Trophoblast cell (in vitro differentiated cells and primary cell): ENCODE measurements around the gene TMEM270.

ENCODE experiments used
- DNase-seq, 2 donors: peaks; one replicate each; pipeline ENCODE4 v3.0.0-alpha.2; 2016
- H2AFZ ChIP-seq: 2 replicates; pipeline ENCODE4 v1.6.1; 2013; ENCODE audit warnings: low read length, moderate library complexity, mild to moderate bottlenecking; ENCODE audit not compliant: insufficient read depth, poor library complexity
- H2AK5ac ChIP-seq: 2 replicates; pipeline ENCODE4 v1.6.1; 2013; ENCODE audit warnings: mild to moderate bottlenecking, low read length
- H2BK120ac ChIP-seq: 2 replicates; pipeline ENCODE4 v1.6.1; 2013; ENCODE audit warnings: low read length, mild to moderate bottlenecking, moderate library complexity; ENCODE audit not compliant: insufficient read depth, poor library complexity
- H2BK12ac ChIP-seq: 2 replicates; pipeline ENCODE4 v1.6.1; 2013; ENCODE audit warnings: mild to moderate bottlenecking, low read length, moderate library complexity
- H2BK5ac ChIP-seq: 2 replicates; pipeline ENCODE4 v1.6.1; 2013; ENCODE audit warnings: low read length, low read depth, moderate library complexity, mild to moderate bottlenecking; ENCODE audit not compliant: poor library complexity
- H3K14ac ChIP-seq: 2 replicates; pipeline ENCODE4 v1.6.1; 2013; ENCODE audit warnings: mild to moderate bottlenecking, low read length
- H3K18ac ChIP-seq: 2 replicates; pipeline ENCODE4 v1.6.1; 2013; ENCODE audit warnings: mild to moderate bottlenecking, low read length
- H3K23ac ChIP-seq: 2 replicates; pipeline ENCODE4 v1.6.1; 2013; ENCODE audit warnings: low read length
- H3K27ac ChIP-seq: 2 replicates; pipeline ENCODE4 v1.5.1; 2013; ENCODE audit warnings: low read depth, mild to moderate bottlenecking, inconsistent platforms, low read length, moderate library complexity
- H3K27me3 ChIP-seq: 2 replicates; pipeline ENCODE4 v1.6.1; 2013; ENCODE audit warnings: inconsistent platforms, mild to moderate bottlenecking, low read length, moderate library complexity; ENCODE audit not compliant: insufficient read depth
- H3K36me3 ChIP-seq, 2 experiments: 1 replicate in 1 of 2; 2 replicates in 1 of 2; pipeline ENCODE4 v1.6.1; 2013; ENCODE audit warnings: low read length in 2 of 2, mild to moderate bottlenecking in 2 of 2, moderate library complexity in 1 of 2; ENCODE audit not compliant: insufficient read depth in 2 of 2, control insufficient read depth in 1 of 2
- H3K4ac ChIP-seq: 2 replicates; pipeline ENCODE4 v1.6.1; 2013; ENCODE audit warnings: low read depth, mild to moderate bottlenecking, low read length, moderate library complexity
- H3K4me1 ChIP-seq, 2 experiments: 1 replicate in 1 of 2; 2 replicates in 1 of 2; pipeline ENCODE4 v1.6.1; 2013; ENCODE audit warnings: low read length in 2 of 2, mild to moderate bottlenecking in 2 of 2, moderate library complexity in 1 of 2; ENCODE audit not compliant: insufficient read depth in 2 of 2, control insufficient read depth in 1 of 2
- H3K4me2 ChIP-seq: 2 replicates; pipeline ENCODE4 v1.6.1; 2013; ENCODE audit warnings: inconsistent platforms, mild to moderate bottlenecking, low read length, moderate library complexity
- H3K4me3 ChIP-seq: 2 replicates; pipeline ENCODE4 v1.5.1; 2013; ENCODE audit warnings: mild to moderate bottlenecking, low read depth, low read length, inconsistent platforms
- H3K79me1 ChIP-seq: one replicate; pipeline ENCODE4 v1.6.1; 2013; ENCODE audit warnings: low read length
- H3K79me2 ChIP-seq: 2 replicates; pipeline ENCODE4 v1.6.1; 2013; ENCODE audit warnings: low read length, mild to moderate bottlenecking; ENCODE audit not compliant: control insufficient read depth, insufficient read depth, poor library complexity
- H3K9ac ChIP-seq: 2 replicates; pipeline ENCODE4 v1.6.1; 2013; ENCODE audit warnings: mild to moderate bottlenecking, low read length
- H3K9me3 ChIP-seq: 2 replicates; pipeline ENCODE4 v1.6.1; 2013; ENCODE audit warnings: low read depth, mild to moderate bottlenecking, control low read depth, inconsistent platforms, low read length; ENCODE audit not compliant: insufficient read depth
- H4K12ac ChIP-seq: 2 replicates; pipeline ENCODE4 v1.6.1; 2013; ENCODE audit warnings: low read depth, mild to moderate bottlenecking, low read length, moderate library complexity
- H4K8ac ChIP-seq: 2 replicates; pipeline ENCODE4 v1.6.1; 2013; ENCODE audit warnings: low read depth, mild to moderate bottlenecking, low read length, moderate library complexity
- H4K91ac ChIP-seq: one replicate; pipeline ENCODE4 v1.6.1; 2013; ENCODE audit warnings: low read depth, mild to moderate bottlenecking, low read length, moderate library complexity
- WGBS: extraction: QIAGEN DNeasy Blood & Tissue Kit; methylation state at CpG from one replicate; pipeline ENCODE4 v1.1.7; 2013; ENCODE audit warnings: missing lambda C conversion rate; ENCODE audit not compliant: insufficient read length, insufficient coverage; ENCODE audit errors: extremely low coverage; 5-methylcytosine and 5-hydroxymethylcytosine counted together

TMEM270 gene

DNA sequence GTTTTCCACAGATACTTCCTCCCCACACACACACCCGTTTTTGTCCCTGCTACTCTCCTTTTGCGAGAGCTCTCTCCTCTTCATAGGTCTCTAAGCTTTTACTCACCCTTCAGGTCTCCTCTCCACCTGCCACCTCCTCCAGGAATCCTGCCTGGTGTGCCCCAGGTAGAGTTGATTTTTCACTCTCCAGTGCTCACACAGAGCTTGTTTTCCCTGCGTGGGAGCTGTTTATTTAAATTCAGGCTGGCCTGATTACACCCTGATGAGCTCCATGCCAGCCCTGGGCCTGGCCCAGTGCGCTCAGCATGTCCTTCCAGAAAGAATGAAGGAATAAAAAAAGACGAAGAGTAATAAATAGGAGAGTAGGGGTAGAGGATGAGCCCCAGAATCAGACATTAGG lies 37.7 kb upstream of the TMEM270 start:
- Histone ChIP-seq H3K4me1 (peaks cover 20 to 30% of the 10 kb centered on the region in 2 experiments), H3K23ac (no peak overlapping the region), H2BK5ac (peak overlapping the region; percentile 60), H2AFZ (no peak overlapping the region), H3K27ac (peak overlapping the region; percentile 83), H3K18ac (peak overlapping the region; percentile 42), H3K27me3 (no peaks in the 10 kb centered on the region), H2BK12ac (peak overlapping the region; percentile 64), H3K9ac (no peak overlapping the region), H4K12ac (no peak overlapping the region), H3K4me2 (no peak overlapping the region), H2AK5ac (peak overlapping the region; percentile 67), H3K9me3 (no peaks in the 10 kb centered on the region), H4K91ac (peak overlapping the region; percentile 83), H3K4ac (peak overlapping the region; percentile 72), H3K36me3 (no peaks in the 10 kb centered on the region), H3K14ac (peak overlapping the region; percentile 76), H3K4me3 (no peak overlapping the region), H3K79me2 (no peaks in the 10 kb centered on the region), H3K79me1 (peaks cover 15% of the 10 kb centered on the region), H4K8ac (peak overlapping the region; percentile 24), H2BK120ac (peak overlapping the region; percentile 90)
- WGBS = no CpG with 5 or more reads among the region's 5 CpGs
- DNase-seq = no peak

GRCh38 chr7:73823873-73824592 lies 36.9 kb upstream of the TMEM270 start:
- H2AFZ ChIP-seq = no peak overlapping the region
- H3K27me3 ChIP-seq = no peaks in the 10 kb centered on the region
- no CpG with 5 or more reads among the region's 11 CpGs for WGBS
- no peak for DNase-seq
- H3K23ac ChIP-seq = no peak overlapping the region
- H2AK5ac ChIP-seq = peak overlapping the region; percentile 47
- no peak overlapping the region for H3K9ac ChIP-seq
- no peaks in the 10 kb centered on the region for H3K9me3 ChIP-seq
- no peak overlapping the region for H3K4me2 ChIP-seq
- H4K8ac ChIP-seq = no peak overlapping the region
- H2BK5ac ChIP-seq = no peak overlapping the region
- H3K79me2 ChIP-seq = no peaks in the 10 kb centered on the region
- peak overlapping the region; percentile 7 for H3K14ac ChIP-seq
- H2BK12ac ChIP-seq = peak overlapping the region; percentile 37
- no peak overlapping the region for H2BK120ac ChIP-seq
- no peak overlapping the region for H3K4ac ChIP-seq
- H4K91ac ChIP-seq = peak overlapping the region; percentile 83
- no peak overlapping the region for H3K4me3 ChIP-seq
- no peak overlapping the region for H3K27ac ChIP-seq
- peaks cover 20% of the 10 kb centered on the region for H3K79me1 ChIP-seq
- no peaks in the 10 kb centered on the region for H3K36me3 ChIP-seq
- no peak overlapping the region for H4K12ac ChIP-seq
- H3K4me1 ChIP-seq = peaks cover 27 to 36% of the 10 kb centered on the region in 2 experiments
- H3K18ac ChIP-seq = no peak overlapping the region

DNA sequence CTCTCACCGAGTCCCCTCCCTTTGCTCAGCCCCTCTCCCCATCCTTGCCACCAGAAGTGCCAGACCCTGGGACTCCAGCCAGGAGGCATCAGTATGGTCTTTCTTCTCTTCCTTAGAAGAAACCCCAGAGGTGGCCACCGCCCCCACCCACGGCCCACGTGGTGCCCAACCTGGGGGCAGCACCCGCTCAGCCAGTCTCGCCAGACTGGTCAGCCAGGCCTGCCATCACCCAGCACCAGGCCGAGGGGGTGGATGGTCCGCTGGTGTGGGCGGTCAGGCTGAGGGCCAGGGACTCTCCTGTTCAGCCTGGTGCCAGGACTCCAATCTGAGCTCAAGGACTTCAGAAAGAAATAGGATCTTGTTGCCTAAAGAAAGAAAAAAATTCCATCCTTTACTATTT lies 36.0 kb upstream of the TMEM270 start:
- Histone ChIP-seq H3K18ac (no peak overlapping the region), H2BK120ac (no peak overlapping the region), H2AFZ (no peak overlapping the region), H3K4me3 (no peak overlapping the region), H4K91ac (peak overlapping the region; percentile 72), H2BK12ac (peak overlapping the region; percentile 37), H2AK5ac (peak overlapping the region; percentile 64), H3K79me2 (peaks cover 3% of the 10 kb centered on the region), H3K27me3 (no peaks in the 10 kb centered on the region), H3K36me3 (no peaks in the 10 kb centered on the region), H3K9ac (no peak overlapping the region), H4K8ac (no peak overlapping the region), H3K4me2 (no peak overlapping the region), H3K9me3 (no peaks in the 10 kb centered on the region), H3K27ac (no peak overlapping the region), H3K14ac (peak overlapping the region; percentile 27), H2BK5ac (no peak overlapping the region), H3K79me1 (peaks cover 28% of the 10 kb centered on the region), H4K12ac (no peak overlapping the region), H3K4me1 (peaks cover 35 to 45% of the 10 kb centered on the region in 2 experiments), H3K4ac (no peak overlapping the region), H3K23ac (no peak overlapping the region)
- no CpG with 5 or more reads among the region's 9 CpGs for WGBS
- DNase-seq = no peak

GRCh38 chr7:73827567-73828106 lies 33.3 kb upstream of the TMEM270 start:
- no CpG with 5 or more reads among the region's 11 CpGs for WGBS
- H3K9ac ChIP-seq = no peak overlapping the region

More at GRCh38 chr7:73827567-73828106, 33.3 kb upstream of the TMEM270 start:
- peaks cover 46% of the 10 kb centered on the region for H3K79me1 ChIP-seq
- peak overlapping the region; percentile 30 for H4K8ac ChIP-seq
- H2BK120ac ChIP-seq = peak overlapping the region; percentile 44
- H4K91ac ChIP-seq = peak overlapping the region; percentile 58
- H3K4me2 ChIP-seq = no peak overlapping the region
- peaks cover 41 to 58% of the 10 kb centered on the region in 2 experiments for H3K4me1 ChIP-seq
- peak overlapping the region; percentile 8 for H2AFZ ChIP-seq
- peak overlapping the region; percentile 45 for H2BK5ac ChIP-seq
- H4K12ac ChIP-seq = no peak overlapping the region
- peak in 1 of 2 donors; percentile 18 for DNase-seq
- no peak overlapping the region for H3K4ac ChIP-seq
- H3K4me3 ChIP-seq = no peak overlapping the region
- peak overlapping the region; percentile 82 for H2AK5ac ChIP-seq
- peak overlapping the region; percentile 55 for H2BK12ac ChIP-seq
- H3K14ac ChIP-seq = peak overlapping the region; percentile 55
- H3K23ac ChIP-seq = no peak overlapping the region
- H3K27me3 ChIP-seq = no peaks in the 10 kb centered on the region
- peaks cover 19% of the 10 kb centered on the region for H3K79me2 ChIP-seq
- no peaks in the 10 kb centered on the region for H3K9me3 ChIP-seq
- H3K27ac ChIP-seq = peak overlapping the region; percentile 8
- H3K18ac ChIP-seq = peak overlapping the region; percentile 52
- no peaks in the 10 kb centered on the region for H3K36me3 ChIP-seq
